ENCODE data around the gene ASAP2.

ASAP2 gene

GRCh38 chr2:9328931-9329330, 122.3 kb downstream of the ASAP2 start:
- no peak for DNase-seq (ENCODE audit: extremely low read depth, low read depth)
- TF ChIP-seq CTCF (IDR thresholded peaks at IDR 0.05; ENCODE audit: low read depth, low read length, missing control alignments) = no peak
- H3K4me3 ChIP-seq (replicated peaks; ENCODE audit: low read depth, low read length) = no peak overlapping the region

GRCh38 chr2:9329497-9329896, 122.9 kb downstream of the ASAP2 start:
- no peak for TF ChIP-seq CTCF (IDR thresholded peaks at IDR 0.05; ENCODE audit: low read depth, low read length, missing control alignments)
- no peak for DNase-seq (ENCODE audit: extremely low read depth, low read depth)
- H3K4me3 ChIP-seq (replicated peaks; ENCODE audit: low read depth, low read length) = no peak overlapping the region

- H3K4me3 ChIP-seq (replicated peaks; ENCODE audit: low read depth, low read length) = no peak overlapping the region
- TF ChIP-seq CTCF (IDR thresholded peaks at IDR 0.05; ENCODE audit: low read depth, low read length, missing control alignments) = no peak
- no peak for DNase-seq (ENCODE audit: extremely low read depth, low read depth)
Measured at GRCh38 chr2:9330612-9331270, 124.1 kb downstream of the ASAP2 start.

GRCh38 chr2:9331704-9332103, 125.1 kb downstream of the ASAP2 start:
- no peak overlapping the region for H3K4me3 ChIP-seq (replicated peaks; ENCODE audit: low read depth, low read length)
- TF ChIP-seq CTCF (IDR thresholded peaks at IDR 0.05; ENCODE audit: low read depth, low read length, missing control alignments) = no peak
- no peak for DNase-seq (ENCODE audit: extremely low read depth, low read depth)

GRCh38 chr2:9332136-9332852, 125.7 kb downstream of the ASAP2 start:
- H3K4me3 ChIP-seq (replicated peaks; ENCODE audit: low read depth, low read length) = no peak overlapping the region
- no peak for DNase-seq (ENCODE audit: extremely low read depth, low read depth)
- TF ChIP-seq CTCF (IDR thresholded peaks at IDR 0.05; ENCODE audit: low read depth, low read length, missing control alignments) = no peak

GRCh38 chr2:9332853-9333245, 126.2 kb downstream of the ASAP2 start:
- no peak for DNase-seq (ENCODE audit: extremely low read depth, low read depth)
- no peak for TF ChIP-seq CTCF (IDR thresholded peaks at IDR 0.05; ENCODE audit: low read depth, low read length, missing control alignments)
- H3K4me3 ChIP-seq (replicated peaks; ENCODE audit: low read depth, low read length) = no peak overlapping the region

Data from HFF-Myc (cell line).